GM21390 (cell line): ENCODE measurements around the gene ACVR2B.

ENCODE experiments used
- ATAC-seq: cut with Tn5 transposase; IDR thresholded peaks from one replicate; pipeline ENCODE4 v1.9.1; 2021; ENCODE audit not compliant: unreplicated experiment

The ACVR2B gene

GRCh38 chr3:38524141-38524739 is 70.5 kb downstream of the ACVR2B start:
- no peak for ATAC-seq

GRCh38 chr3:38526792-38527191 is 73.1 kb downstream of the ACVR2B start:
- ATAC-seq: no peak

- no peak for ATAC-seq
These were observed 74.8 kb downstream of the ACVR2B start for GRCh38 chr3:38528457-38528856.

GRCh38 chr3:38532529-38532928 is 78.8 kb downstream of the ACVR2B start:
- no peak for ATAC-seq

GRCh38 chr3:38533285-38533976 is 79.7 kb downstream of the ACVR2B start:
- ATAC-seq: no peak

- ATAC-seq: no peak
These were observed 80.5 kb downstream of the ACVR2B start for GRCh38 chr3:38534180-38534579.

GRCh38 chr3:38534604-38535003 is 80.9 kb downstream of the ACVR2B start:
- ATAC-seq: no peak

GRCh38 chr3:38536671-38537070 is 83.0 kb downstream of the ACVR2B start:
- no peak for ATAC-seq

- no peak for ATAC-seq
These were observed 85.2 kb downstream of the ACVR2B start for GRCh38 chr3:38538773-38539353.

- no peak for ATAC-seq
These were observed 88.1 kb downstream of the ACVR2B start for GRCh38 chr3:38541806-38542205.
